SK-N-SH (cell line): Measurements from ENCODE around the gene BTBD9. TPM values are rescaled to one million over a fixed set of nuclear protein-coding genes. Genes with fewer than 3 reads are reported as not detected.

Experiments used
- CTCF ChIA-PET: fragments of 300-600, 350-600 bp; formaldehyde crosslinking; extraction: SDS; loops from one replicate; lab custom pipeline; 2021; lab: Yijun Ruan, JAX
- POLR2A ChIA-PET: fragments of 350-600 bp; sonication (Branson Sonifier 250); formaldehyde crosslinking; extraction: SDS; loops from one replicate; lab custom pipeline; 2020; ENCODE audit warnings: antibody characterized with exemption, inconsistent platforms; lab: Yijun Ruan, JAX
- DNase-seq: peaks from one replicate; pipeline ENCODE4 v3.0.0; 2012
- H2AFZ ChIP-seq: fragments of 200-600 bp; sonication (generic); 2 replicates; pipeline ENCODE4 v1.8.1; 2016; ENCODE audit warnings: antibody characterized with exemption, mild to moderate bottlenecking, low read depth
- H3F3A ChIP-seq: fragments of 200-600 bp; sonication (generic); replicated peaks from 2 replicates; pipeline ENCODE3; 2016; ENCODE audit warnings: antibody characterized with exemption, mild to moderate bottlenecking; ENCODE audit not compliant: insufficient read depth
- H3K27ac ChIP-seq, 2 experiments: fragments of 200-500 bp in 1 of 2; fragments of 200-600 bp in 1 of 2; sonication (Bioruptor generic) in 1 of 2; sonication (generic), shearing (Covaris generic) in 1 of 2; 2 replicates each; pipeline versions ENCODE4 v1.5.1 to v1.6.1; 2014 to 2016; ENCODE audit warnings: low read depth in 2 of 2, inconsistent platforms in 1 of 2, low read length in 1 of 2, mild to moderate bottlenecking in 1 of 2, mixed read lengths in 1 of 2
- H3K27me3 ChIP-seq: fragments of 200-600 bp; sonication (generic), shearing (Covaris generic); 2 replicates; pipeline ENCODE4 v1.6.1; 2016; ENCODE audit warnings: mixed run types; ENCODE audit not compliant: insufficient read depth
- H3K36me3 ChIP-seq, 2 experiments: fragments of 200-500 bp in 1 of 2; fragments of 200-600 bp in 1 of 2; sonication (Bioruptor generic) in 1 of 2; sonication (generic) in 1 of 2; replicated peaks in 1 of 2; 2 replicates each; pipeline versions ENCODE3 to v1.5.1; 2014 to 2016; ENCODE audit warnings: low read length in 1 of 2, mild to moderate bottlenecking in 1 of 2; ENCODE audit not compliant: insufficient read depth in 2 of 2, control insufficient read depth in 1 of 2
- H3K4me1 ChIP-seq, 2 experiments: fragments of 200-500 bp in 1 of 2; fragments of 200-600 bp in 1 of 2; sonication (Bioruptor generic) in 1 of 2; sonication (generic), shearing (Covaris generic) in 1 of 2; 2 replicates each; pipeline versions ENCODE4 v1.5.1 to v1.6.1; 2014 to 2016; ENCODE audit warnings: low read depth in 1 of 2, low read length in 1 of 2, mixed run types in 1 of 2; ENCODE audit not compliant: insufficient read depth in 2 of 2, control insufficient read depth in 1 of 2
- H3K4me2 ChIP-seq: fragments of 200-600 bp; sonication (generic), shearing (Covaris generic); 2 replicates; pipeline ENCODE4 v1.6.1; 2017; ENCODE audit warnings: mixed run types
- H3K4me3 ChIP-seq, 2 experiments: fragments of 200-500 bp in 1 of 2; fragments of 200-600 bp in 1 of 2; sonication (Bioruptor generic) in 1 of 2; sonication (generic), shearing (Covaris generic) in 1 of 2; 2 replicates each; pipeline versions ENCODE4 v1.5.1 to v1.8.1; 2014 to 2016; ENCODE audit warnings: low read depth in 2 of 2, inconsistent platforms in 1 of 2, low read length in 1 of 2, mild to moderate bottlenecking in 1 of 2, mixed read lengths in 1 of 2, moderate library complexity in 1 of 2
- H3K79me2 ChIP-seq: fragments of 200-600 bp; sonication (generic); 2 replicates; pipeline ENCODE4 v1.8.1; 2017; ENCODE audit warnings: mild to moderate bottlenecking; ENCODE audit not compliant: insufficient read depth
- H3K9ac ChIP-seq: fragments of 200-600 bp; sonication (generic); 2 replicates; pipeline ENCODE4 v1.6.1; 2017; ENCODE audit warnings: mixed run types
- H3K9me2 ChIP-seq: fragments of 200-600 bp; sonication (generic); 2 replicates; pipeline ENCODE4 v1.6.1; 2017; ENCODE audit warnings: mixed run types
- H3K9me3 ChIP-seq: fragments of 200-600 bp; sonication (generic); 2 replicates; pipeline ENCODE4 v1.6.1; 2017; ENCODE audit warnings: mixed run types, mild to moderate bottlenecking, moderate library complexity
- H4K20me1 ChIP-seq: fragments of 200-600 bp; sonication (generic); 2 replicates; pipeline ENCODE4 v1.6.1; 2017; ENCODE audit warnings: mild to moderate bottlenecking, mixed run types; ENCODE audit not compliant: insufficient read depth
- CTCF ChIP-seq: fragments of 200-600 bp; sonication (generic); IDR thresholded peaks from 2 replicates; pipeline ENCODE4 v1.6.1; 2017; ENCODE audit warnings: antibody characterized with exemption, mild to moderate bottlenecking, moderate library complexity
- EP300 ChIP-seq, 2 experiments: IDR thresholded peaks; 2 replicates each; pipeline versions ENCODE4 v1.4.0 to v1.6.1; 2012; ENCODE audit warnings: borderline replicate concordance in 1 of 2, low read depth in 1 of 2, low read length in 1 of 2
- EZH2phosphoT487 ChIP-seq: fragments of 200-600 bp; sonication (generic); IDR thresholded peaks from 2 replicates; pipeline ENCODE4 v1.6.1; 2017; ENCODE audit warnings: low read depth, mixed run types, mild to moderate bottlenecking, antibody characterized with exemption, moderate library complexity, borderline replicate concordance
- FOSL2 ChIP-seq: IDR thresholded peaks from 2 replicates; pipeline ENCODE4 v1.4.0; 2012; ENCODE audit warnings: low read depth, mild to moderate bottlenecking, moderate library complexity, borderline replicate concordance
- GABPA ChIP-seq: IDR thresholded peaks from 2 replicates; pipeline ENCODE4 v1.4.0; 2012; ENCODE audit warnings: low read depth, mild to moderate bottlenecking
- GATA2 ChIP-seq: sonication (generic); formaldehyde crosslinking; IDR thresholded peaks from 2 replicates; pipeline ENCODE4 v1.5.0; 2020; ENCODE audit warnings: mild to moderate bottlenecking, missing genetic modification reagents
- MAX ChIP-seq: IDR thresholded peaks from 2 replicates; pipeline ENCODE4 v1.4.0; 2012; ENCODE audit warnings: low read depth
- MXI1 ChIP-seq: IDR thresholded peaks from 2 replicates; pipeline ENCODE4 v1.6.1; 2012; ENCODE audit warnings: mild to moderate bottlenecking, low read depth, low read length, improper control_type of control experiment
- NRF1 ChIP-seq: IDR thresholded peaks from 2 replicates; pipeline ENCODE4 v1.6.1; 2012; ENCODE audit warnings: low read depth, mild to moderate bottlenecking, low read length
- POLR2AphosphoS5 ChIP-seq: IDR thresholded peaks from 2 replicates; pipeline ENCODE4 v1.6.1; 2012; ENCODE audit warnings: low read depth, low read length
- RFX5 ChIP-seq: IDR thresholded peaks from 2 replicates; pipeline ENCODE4 v1.6.1; 2012; ENCODE audit warnings: mild to moderate bottlenecking, improper control_type of control experiment, low read length
- SIN3A ChIP-seq: IDR thresholded peaks from 2 replicates; pipeline ENCODE4 v1.6.1; 2012; ENCODE audit warnings: low read depth, mild to moderate bottlenecking, low read length, moderate library complexity, borderline replicate concordance
- TCF12 ChIP-seq: IDR thresholded peaks from 2 replicates; pipeline ENCODE4 v1.4.0; 2012
- USF1 ChIP-seq: IDR thresholded peaks from 2 replicates; pipeline ENCODE4 v1.4.0; 2012; ENCODE audit warnings: low read depth, borderline replicate concordance
- YY1 ChIP-seq: IDR thresholded peaks from 2 replicates; pipeline ENCODE4 v1.4.0; 2012; ENCODE audit warnings: low read depth, mild to moderate bottlenecking
- ZBTB33 ChIP-seq: IDR thresholded peaks from 2 replicates; pipeline ENCODE4 v1.4.0; 2012; ENCODE audit warnings: low read depth, borderline replicate concordance
- WGBS: methylation state at CpG from one replicate; pipeline ENCODE4 v1.1.6; 2017; ENCODE audit warnings: low lambda C conversion rate; 5-methylcytosine and 5-hydroxymethylcytosine counted together
- polyA plus RNA-seq, 3 experiments: library from polyadenylated mRNA; depleted of rRNA; stranded (reverse); fragments of >200 nt; gene quantifications; 2 replicates each; pipeline ENCODE4 v1.2.3, GENCODE V29; 2012
- TF ChIP-seq, protein P1 (sequence below): IDR thresholded peaks from 2 replicates; pipeline ENCODE4; 2012

Gene BTBD9
- polyA plus RNA-seq, 1 of the 3 experiments (the other 2 are of a cell fraction): 2.2 TPM

DNA sequence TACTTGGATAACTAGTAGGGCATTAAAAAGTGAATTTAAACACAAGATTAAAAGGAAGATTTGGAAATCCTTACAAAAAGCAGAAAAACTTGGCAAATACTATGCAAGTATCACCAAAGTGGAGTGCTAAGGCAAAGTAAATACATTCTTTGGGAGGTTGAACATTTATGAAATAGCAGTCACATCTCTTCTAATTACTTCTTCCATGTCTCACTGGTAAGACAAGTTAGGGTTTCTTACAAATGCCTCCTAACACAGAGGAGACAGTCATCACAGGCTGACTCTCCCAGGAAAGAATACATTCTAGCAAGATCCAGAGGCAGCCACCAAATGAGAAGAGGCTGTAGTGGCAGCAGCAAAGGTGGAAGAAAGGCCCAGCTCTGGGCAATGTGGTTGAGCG is 298.2 kb downstream of the BTBD9 start:
- Histone ChIP-seq H3K9ac (no peak overlapping the region), H3K9me2 (no peaks in the 10 kb centered on the region), H3K9me3 (no peaks in the 10 kb centered on the region), H2AFZ (no peak overlapping the region), H3K4me2 (no peak overlapping the region), H3K27ac (peak overlapping the region in 1 of 2 experiments; percentile 12; a peak in 2 of 4 replicates), H3K79me2 (no peaks in the 10 kb centered on the region), H3K27me3 (no peaks in the 10 kb centered on the region), H3K4me3 (no peak overlapping the region), H3K36me3 (no peaks in the 10 kb centered on the region), H3K4me1 (peaks cover 11 to 14% of the 10 kb centered on the region in 2 experiments), H3F3A (peaks cover 10% of the 10 kb centered on the region), H4K20me1 (no peaks in the 10 kb centered on the region)
- no peak for DNase-seq
- ChIA-PET POLR2A (no interaction called here), CTCF (no interaction called here)
- WGBS: 86% methylated on average over 1 of the region's 1 CpG
- TF ChIP-seq POLR2AphosphoS5: no peak
- no peak for TF ChIP-seq SIN3A
- TF ChIP-seq YY1: no peak
- no peak for TF ChIP-seq TCF12
- no peak for TF ChIP-seq GABPA
- TF ChIP-seq CTCF: no peak
- no peak for TF ChIP-seq MAX
- TF ChIP-seq MXI1: no peak
- TF ChIP-seq EP300 (IDR thresholded peaks at IDR 0.05; ENCODE audit: borderline replicate concordance in 1 of 2, low read depth in 1 of 2, low read length in 1 of 2): no peak
- no peak for TF ChIP-seq USF1
- no peak for TF ChIP-seq FOSL2
- no peak for TF ChIP-seq GATA2 (CRISPR knock-in tag)
- no peak for TF ChIP-seq RFX5
- TF ChIP-seq EZH2phosphoT487: no peak
- TF ChIP-seq, protein P1, sequence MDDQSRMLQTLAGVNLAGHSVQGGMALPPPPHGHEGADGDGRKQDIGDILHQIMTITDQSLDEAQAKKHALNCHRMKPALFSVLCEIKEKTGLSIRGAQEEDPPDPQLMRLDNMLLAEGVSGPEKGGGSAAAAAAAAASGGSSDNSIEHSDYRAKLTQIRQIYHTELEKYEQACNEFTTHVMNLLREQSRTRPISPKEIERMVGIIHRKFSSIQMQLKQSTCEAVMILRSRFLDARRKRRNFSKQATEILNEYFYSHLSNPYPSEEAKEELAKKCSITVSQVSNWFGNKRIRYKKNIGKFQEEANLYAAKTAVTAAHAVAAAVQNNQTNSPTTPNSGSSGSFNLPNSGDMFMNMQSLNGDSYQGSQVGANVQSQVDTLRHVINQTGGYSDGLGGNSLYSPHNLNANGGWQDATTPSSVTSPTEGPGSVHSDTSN: no peak
- TF ChIP-seq NRF1: no peak
- TF ChIP-seq ZBTB33: no peak
